ENCODE measurements around the gene LGMN. TPM values are rescaled to one million over a fixed set of nuclear protein-coding genes. Genes with fewer than 3 reads are reported as not detected.

Gene LGMN
- total and polyA plus RNA-seq, 2 of the 13 experiments (the other 11 are each of a cell fraction or from before 2014, with no cell fraction given), result 28.9 to 76.4 TPM

DNA sequence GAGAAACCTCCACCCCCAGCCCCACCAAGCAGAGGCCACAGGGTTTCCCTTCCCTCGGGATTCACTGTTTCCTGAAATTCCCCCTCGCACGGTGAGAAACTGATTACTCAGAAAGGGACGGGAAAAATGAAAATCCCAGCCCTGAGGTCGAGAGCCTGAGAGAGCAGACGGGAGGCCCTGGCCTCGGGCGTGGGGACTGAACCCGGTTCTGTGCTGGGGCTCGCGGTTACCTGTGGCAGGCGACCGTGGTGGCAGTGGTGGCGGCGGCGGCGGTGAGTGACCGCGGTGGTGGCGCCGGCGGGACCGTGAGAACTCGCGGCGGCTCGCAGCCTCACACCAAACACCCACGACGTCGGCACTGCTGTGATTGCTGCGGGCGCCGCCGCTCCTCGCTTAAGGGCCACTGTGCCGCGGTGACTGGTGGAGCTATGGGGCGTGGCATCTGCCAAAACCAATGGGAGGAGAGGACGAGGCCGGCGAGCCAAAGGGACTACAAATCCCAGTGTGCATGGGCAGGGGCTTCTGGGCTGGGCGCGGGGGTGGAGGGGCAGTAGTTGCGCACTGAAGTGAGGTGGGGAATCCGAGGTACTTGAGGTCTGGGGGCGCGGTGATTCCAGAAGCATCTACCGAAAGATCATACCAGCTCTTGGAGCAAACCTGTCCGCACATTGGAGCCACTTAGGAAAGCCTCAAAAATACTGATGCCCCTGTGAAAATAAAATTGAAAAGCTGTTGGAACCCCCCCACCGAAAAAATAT is at the start of gene LGMN (continued):
- TF ChIP-seq, protein P1, sequence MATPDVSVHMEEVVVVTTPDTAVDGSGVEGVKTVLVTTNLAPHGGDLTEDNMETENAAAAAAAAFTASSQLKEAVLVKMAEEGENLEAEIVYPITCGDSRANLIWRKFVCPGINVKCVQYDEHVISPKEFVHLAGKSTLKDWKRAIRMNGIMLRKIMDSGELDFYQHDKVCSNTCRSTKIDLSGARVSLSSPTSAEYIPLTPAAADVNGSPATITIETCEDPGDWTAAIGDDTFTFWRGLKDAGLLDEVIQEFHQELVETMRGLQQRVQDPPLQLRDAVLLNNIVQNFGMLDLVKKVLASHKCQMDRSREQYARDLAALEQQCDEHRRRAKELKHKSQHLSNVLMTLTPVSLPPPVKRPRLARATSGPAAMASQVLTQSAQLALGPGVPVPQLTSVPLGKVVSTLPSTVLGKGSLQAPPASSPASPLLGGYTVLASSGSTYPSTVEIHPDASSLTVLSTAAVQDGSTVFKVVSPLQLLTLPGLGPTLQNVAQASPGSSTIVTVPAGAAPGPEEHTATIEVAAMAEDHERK (CRISPR knock-in tag; IDR thresholded peaks at IDR 0.05; ENCODE audit: low read depth), result no peak
- TF ChIP-seq, protein P2, sequence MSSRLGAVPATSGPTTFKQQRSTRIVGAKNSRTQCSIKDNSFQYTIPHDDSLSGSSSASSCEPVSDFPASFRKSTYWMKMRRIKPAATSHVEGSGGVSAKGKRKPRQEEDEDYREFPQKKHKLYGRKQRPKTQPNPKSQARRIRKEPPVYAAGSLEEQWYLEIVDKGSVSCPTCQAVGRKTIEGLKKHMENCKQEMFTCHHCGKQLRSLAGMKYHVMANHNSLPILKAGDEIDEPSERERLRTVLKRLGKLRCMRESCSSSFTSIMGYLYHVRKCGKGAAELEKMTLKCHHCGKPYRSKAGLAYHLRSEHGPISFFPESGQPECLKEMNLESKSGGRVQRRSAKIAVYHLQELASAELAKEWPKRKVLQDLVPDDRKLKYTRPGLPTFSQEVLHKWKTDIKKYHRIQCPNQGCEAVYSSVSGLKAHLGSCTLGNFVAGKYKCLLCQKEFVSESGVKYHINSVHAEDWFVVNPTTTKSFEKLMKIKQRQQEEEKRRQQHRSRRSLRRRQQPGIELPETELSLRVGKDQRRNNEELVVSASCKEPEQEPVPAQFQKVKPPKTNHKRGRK (CRISPR knock-in tag; IDR thresholded peaks at IDR 0.05), result no peak
- TF ChIP-seq ARNTL (CRISPR knock-in tag; IDR thresholded peaks at IDR 0.05), result 0 out of 2 replicates have a peak, but pooled peaks have one; percentile 46
- peak; percentile 90 for TF ChIP-seq ZNF451 (CRISPR knock-in tag; IDR thresholded peaks at IDR 0.05)
- TF ChIP-seq HCFC1 (IDR thresholded peaks at IDR 0.05; ENCODE audit: low read depth, low read length), result peak; percentile 84
- TF ChIP-seq, protein P3, sequence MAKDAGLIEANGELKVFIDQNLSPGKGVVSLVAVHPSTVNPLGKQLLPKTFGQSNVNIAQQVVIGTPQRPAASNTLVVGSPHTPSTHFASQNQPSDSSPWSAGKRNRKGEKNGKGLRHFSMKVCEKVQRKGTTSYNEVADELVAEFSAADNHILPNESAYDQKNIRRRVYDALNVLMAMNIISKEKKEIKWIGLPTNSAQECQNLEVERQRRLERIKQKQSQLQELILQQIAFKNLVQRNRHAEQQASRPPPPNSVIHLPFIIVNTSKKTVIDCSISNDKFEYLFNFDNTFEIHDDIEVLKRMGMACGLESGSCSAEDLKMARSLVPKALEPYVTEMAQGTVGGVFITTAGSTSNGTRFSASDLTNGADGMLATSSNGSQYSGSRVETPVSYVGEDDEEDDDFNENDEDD (CRISPR knock-in tag; IDR thresholded peaks at IDR 0.05; ENCODE audit: borderline replicate concordance), result peak; percentile 79; the same call in 1 of the 2 replicates
- TF ChIP-seq, protein P4, sequence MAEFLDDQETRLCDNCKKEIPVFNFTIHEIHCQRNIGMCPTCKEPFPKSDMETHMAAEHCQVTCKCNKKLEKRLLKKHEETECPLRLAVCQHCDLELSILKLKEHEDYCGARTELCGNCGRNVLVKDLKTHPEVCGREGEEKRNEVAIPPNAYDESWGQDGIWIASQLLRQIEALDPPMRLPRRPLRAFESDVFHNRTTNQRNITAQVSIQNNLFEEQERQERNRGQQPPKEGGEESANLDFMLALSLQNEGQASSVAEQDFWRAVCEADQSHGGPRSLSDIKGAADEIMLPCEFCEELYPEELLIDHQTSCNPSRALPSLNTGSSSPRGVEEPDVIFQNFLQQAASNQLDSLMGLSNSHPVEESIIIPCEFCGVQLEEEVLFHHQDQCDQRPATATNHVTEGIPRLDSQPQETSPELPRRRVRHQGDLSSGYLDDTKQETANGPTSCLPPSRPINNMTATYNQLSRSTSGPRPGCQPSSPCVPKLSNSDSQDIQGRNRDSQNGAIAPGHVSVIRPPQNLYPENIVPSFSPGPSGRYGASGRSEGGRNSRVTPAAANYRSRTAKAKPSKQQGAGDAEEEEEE (CRISPR knock-in tag; IDR thresholded peaks at IDR 0.05; ENCODE audit: borderline replicate concordance), result no peak
- no peak for TF ChIP-seq TBP (CRISPR knock-in tag; IDR thresholded peaks at IDR 0.05)
- TF ChIP-seq ZNF460 (CRISPR knock-in tag; IDR thresholded peaks at IDR 0.05; ENCODE audit: borderline replicate concordance), result no peak
- peak; percentile 61; the same call in 1 of the 2 replicates for TF ChIP-seq ZNF768 (CRISPR knock-in tag; IDR thresholded peaks at IDR 0.05)
- peak; percentile 33; the same call in 1 of the 2 replicates for TF ChIP-seq SIN3A (IDR thresholded peaks at IDR 0.05; ENCODE audit: borderline replicate concordance, low read depth, low read length)
- TF ChIP-seq ZNF335 (CRISPR knock-in tag; IDR thresholded peaks at IDR 0.05), result peak; percentile 88
- TF ChIP-seq SATB2 (CRISPR knock-in tag; IDR thresholded peaks at IDR 0.05), result no peak
- no peak for TF ChIP-seq TEAD2 (CRISPR knock-in tag; IDR thresholded peaks at IDR 0.05)
- no peak for TF ChIP-seq MTA3 (CRISPR knock-in tag; IDR thresholded peaks at IDR 0.05)
- no peak for TF ChIP-seq HNRNPK (IDR thresholded peaks at IDR 0.05; ENCODE audit: low read depth, low read length, poor library complexity, severe bottlenecking)
- peak; percentile 85 for TF ChIP-seq ZNF891 (CRISPR knock-in tag; IDR thresholded peaks at IDR 0.05)
- TF ChIP-seq ZKSCAN1 (IDR thresholded peaks at IDR 0.05; ENCODE audit: low read length), result no peak
- TF ChIP-seq ZNF589 (CRISPR knock-in tag; conservative IDR thresholded peaks at IDR 0.05), result no peak
- peak; percentile 83 for TF ChIP-seq KDM2A (CRISPR knock-in tag; IDR thresholded peaks at IDR 0.05; ENCODE audit: borderline replicate concordance, low read depth)
- 0 out of 2 replicates have a peak, but pooled peaks have one; percentile 59 for TF ChIP-seq ZIK1 (CRISPR knock-in tag; IDR thresholded peaks at IDR 0.05; ENCODE audit: borderline replicate concordance, low read depth)
- no peak for TF ChIP-seq ATM (IDR thresholded peaks at IDR 0.05; ENCODE audit: borderline replicate concordance)
- TF ChIP-seq NFKB2 (CRISPR knock-in tag; IDR thresholded peaks at IDR 0.05; ENCODE audit: borderline replicate concordance), result peak; percentile 48; the same call in 1 of the 2 replicates
- TF ChIP-seq ZNF570 (CRISPR knock-in tag; IDR thresholded peaks at IDR 0.05; ENCODE audit: borderline replicate concordance), result 0 out of 2 replicates have a peak, but pooled peaks have one; percentile 59
